GM19372 (cell line): ENCODE data around the gene PDCD1.
"Not testable (repeated sequence)": the region's sequence is repeated elsewhere in the genome, so short reads cannot be mapped to it uniquely, and the experiment has no call there.

Source experiments
- ATAC-seq: cut with Tn5 transposase; IDR thresholded peaks from one replicate; pipeline ENCODE4 v1.9.1; 2021; ENCODE audit warnings: mild to moderate bottlenecking, low read depth, moderate library complexity; ENCODE audit not compliant: unreplicated experiment

PDCD1 gene

GRCh38 chr2:241879326-241879725, 20.6 kb upstream of the PDCD1 start:
- ATAC-seq: no peak

- ATAC-seq: no peak
Observed at GRCh38 chr2:241877989-241878970, 19.6 kb upstream of the PDCD1 start.

GRCh38 chr2:241877197-241877685, 18.5 kb upstream of the PDCD1 start:
- ATAC-seq: no peak

- no peak for ATAC-seq
Observed at GRCh38 chr2:241876528-241877196, 18.0 kb upstream of the PDCD1 start.

DNA sequence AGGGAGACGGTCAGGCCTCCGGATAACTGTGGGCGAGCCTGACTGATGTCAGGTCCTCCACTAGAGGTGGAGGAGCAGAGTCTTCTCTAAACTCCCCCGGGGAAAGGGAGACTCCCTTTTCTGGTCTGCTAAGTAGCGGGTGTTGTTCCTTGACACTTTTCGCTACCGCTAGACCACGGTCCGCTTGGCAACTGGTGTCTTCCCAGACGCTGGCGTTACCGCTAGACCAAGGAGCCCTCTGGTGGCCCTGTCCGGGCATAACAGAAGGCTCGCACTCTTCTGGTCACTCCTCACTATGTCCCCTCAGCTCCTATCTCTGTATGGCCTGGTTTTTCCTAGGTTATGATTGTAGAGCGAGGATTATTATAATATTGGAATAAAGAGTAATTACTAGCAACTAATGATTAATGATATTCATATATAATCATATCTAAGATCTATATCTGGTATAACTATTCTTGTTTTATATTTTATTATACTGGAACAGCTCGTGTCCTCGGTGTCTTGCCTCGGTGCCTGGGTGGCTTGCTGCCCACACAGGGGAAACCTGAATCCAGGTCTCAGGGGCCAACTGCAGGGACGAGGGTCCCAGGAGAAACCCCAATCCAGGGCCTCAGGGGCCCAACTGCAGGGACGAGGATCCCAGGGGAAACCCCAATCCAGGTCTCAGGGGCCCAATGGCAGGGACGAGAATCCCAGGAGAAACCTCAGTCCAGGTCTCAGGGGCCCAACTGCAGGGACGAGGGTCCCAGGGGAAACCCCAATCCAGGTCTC, 17.2 kb upstream of the PDCD1 start:
- ATAC-seq: not testable (repeated sequence)

DNA sequence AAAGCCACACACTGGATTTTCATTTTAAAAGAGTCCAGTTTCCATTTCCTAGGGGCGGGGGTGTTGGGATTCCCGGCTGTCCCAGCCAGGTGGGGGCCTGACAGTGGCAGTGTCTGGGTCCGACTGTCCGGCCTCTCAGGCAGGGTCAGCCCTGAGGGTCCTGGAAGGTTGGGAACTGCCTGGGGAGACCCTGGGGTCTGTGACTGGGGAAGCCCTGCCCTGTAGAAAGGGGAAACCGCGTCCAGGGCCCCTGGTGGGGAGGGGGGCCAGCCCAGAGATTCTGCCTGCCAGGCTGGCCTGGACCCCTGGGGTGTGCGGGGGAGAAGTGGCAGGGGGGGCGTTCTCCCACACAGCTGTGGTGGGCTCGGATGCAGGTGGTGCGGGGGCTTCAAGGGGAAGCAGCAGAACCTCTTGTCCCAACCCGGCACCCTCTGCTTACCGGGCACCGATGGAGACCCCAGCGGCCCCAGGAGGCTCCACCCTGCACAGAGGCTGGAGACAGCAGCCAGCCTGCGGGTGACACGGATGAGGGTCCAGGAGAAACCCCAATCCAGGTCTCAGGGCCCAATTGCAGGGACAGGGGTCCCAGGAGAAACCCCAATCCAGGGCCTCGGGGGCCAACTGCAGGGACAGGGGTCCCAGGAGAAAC, 15.7 kb upstream of the PDCD1 start:
- no peak for ATAC-seq

- no peak for ATAC-seq
Observed at GRCh38 chr2:241873803-241874110, 15.1 kb upstream of the PDCD1 start.

DNA sequence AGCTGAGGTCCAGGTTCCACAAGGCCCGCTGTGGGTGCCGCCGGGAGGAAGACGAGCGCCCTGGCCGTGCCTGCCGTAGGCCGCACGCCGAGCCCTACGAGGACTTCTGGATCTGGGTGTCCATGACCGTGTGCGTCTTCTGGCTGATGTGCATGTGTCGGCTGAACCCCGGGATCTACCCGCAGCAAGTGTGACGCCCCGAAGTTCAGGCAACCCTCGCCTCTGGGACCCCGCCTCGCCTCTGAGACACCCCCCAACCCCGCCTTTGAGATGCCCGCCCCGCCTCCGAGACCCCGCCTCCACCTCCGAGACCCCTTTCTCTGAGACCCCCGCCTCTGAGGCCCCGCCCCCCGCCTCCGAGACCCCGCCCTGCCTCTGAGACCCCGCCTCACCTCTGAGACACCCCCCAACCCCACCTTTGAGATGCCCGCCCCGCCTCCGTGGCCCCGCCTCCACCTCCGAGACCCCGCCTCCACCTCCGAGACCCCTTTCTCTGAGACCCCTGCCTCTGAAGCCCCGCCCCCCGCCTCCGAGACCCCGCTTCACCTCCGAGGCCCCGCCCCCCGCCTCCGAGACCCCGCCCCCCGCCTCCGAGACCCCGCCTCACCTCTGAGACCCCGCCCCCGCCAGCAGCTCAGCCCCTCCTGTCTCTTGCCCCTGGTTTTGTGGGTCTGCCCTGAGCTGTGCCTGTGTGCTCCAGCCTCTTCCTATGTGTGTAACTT, 14.5 kb upstream of the PDCD1 start:
- ATAC-seq: no peak

DNA sequence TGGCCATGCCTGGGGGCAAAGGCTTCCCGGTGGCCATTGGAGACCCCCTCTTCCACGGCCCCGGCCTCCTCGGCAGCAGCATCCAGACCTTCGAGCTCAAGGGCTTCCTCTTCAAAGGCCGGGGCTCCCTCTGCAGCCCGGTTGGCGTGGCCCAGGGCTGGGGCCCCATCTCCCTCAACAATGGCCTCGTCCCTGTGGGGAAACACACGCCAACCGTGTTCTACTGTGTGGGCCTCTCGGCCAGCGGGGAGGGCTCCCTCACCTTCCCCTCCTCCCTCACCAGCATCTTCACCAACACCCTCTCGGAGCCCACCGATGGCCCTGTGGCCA, 13.6 kb upstream of the PDCD1 start:
- no peak for ATAC-seq

DNA sequence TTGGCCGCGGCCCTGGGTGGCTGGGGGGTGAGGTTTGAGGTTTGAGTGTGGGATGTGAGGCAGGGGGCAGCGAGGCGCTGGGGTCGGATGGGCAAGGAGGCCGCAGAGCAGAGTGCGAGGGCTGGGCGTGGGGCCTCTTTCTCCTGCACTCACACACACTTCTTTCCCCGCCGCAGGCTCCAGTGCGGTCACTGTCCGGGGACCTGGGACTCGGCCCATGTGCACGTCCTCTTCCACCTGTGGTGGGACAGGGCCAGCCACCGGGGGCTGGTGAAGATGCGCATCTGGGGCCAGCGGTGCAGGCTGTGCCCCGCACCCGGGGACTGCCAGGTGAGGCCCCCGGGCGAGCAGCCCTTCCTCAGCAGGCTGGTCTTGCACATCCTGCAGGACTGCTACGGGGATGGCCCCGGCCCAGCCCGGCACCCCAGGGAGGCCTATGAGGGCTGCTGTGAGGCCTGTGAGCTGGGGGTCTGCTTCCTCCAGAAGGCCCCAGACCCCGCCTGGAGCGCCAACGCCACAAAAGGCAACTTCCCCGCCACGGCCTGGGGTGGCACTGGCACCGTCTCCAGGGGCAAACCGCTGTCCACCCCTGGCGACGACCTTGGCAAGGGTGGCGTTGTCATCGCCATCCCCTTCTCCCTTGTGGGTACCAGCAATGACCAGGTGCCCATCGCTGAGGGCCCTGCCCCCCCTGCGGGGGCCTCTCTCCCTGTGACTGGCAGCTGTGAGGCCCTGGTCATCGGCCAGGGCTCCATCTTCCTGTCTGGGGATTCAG, 13.0 kb upstream of the PDCD1 start:
- no peak for ATAC-seq

DNA sequence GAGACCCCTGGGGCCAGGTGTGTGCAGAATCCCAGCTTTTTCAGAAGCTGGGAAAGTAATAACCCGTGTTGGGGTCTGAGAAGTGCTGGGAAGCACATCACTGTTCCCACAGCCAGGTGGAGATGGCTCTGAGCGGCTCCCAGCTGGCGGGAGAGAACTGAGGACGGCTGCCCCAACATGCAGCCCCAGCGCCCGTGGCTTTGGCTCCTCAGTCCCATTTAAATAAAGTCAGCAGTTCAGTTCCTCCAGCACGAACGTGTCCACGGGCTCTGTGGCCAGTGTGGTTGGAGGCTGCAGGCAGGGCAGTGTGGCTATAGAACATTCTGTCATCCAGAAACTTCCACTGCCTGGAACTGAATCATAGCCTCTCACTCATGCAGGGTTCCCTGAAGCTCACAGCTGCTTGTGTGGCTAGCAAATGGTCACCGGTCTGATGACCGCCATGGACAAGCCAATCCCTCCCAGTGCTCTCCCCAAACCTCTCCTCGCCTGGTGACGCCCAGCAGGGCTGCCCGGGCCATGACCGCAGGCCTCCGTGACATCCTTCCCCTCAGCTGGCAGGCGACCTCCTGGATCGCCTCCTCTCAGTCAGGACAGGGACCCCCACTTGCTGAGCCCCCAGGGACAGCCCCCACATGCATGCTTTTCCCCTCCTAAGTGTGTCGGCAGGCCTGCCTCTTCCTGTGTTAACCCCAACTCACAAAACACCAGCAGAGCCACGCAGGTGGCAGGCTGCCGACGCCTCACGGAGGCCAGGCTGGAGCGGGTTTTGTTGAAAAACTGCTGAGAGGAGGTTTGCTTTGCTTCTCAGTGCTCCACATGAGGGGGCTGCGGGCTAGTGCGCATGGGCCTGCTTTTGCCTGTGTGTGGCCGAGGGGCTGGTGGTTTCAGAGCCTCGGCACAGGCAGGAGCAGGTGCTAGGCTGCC, 12.2 kb upstream of the PDCD1 start:
- no peak for ATAC-seq

DNA sequence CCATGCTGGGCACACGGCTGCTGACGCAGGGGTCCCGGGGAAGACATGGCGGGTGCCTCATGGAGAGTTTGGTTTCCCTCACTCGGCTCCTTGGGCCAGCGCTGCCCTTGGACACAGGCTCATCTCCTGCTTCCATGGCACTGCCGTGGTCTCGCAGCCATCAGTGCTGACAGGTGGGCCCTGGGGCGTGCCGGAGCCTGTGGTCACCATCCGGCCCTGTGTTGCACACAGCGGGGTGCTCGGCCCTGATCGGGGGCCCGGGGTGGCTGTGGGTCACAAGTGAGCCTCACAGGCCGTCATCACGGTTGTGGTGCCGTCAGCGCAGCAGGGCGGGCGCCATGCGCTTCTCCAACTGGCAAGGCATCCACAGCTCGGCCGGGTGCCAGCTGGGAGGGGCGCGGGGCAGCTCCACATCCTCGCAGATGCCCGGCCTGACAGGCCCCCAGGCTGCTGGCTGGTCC, 11.4 kb upstream of the PDCD1 start:
- no peak for ATAC-seq

DNA sequence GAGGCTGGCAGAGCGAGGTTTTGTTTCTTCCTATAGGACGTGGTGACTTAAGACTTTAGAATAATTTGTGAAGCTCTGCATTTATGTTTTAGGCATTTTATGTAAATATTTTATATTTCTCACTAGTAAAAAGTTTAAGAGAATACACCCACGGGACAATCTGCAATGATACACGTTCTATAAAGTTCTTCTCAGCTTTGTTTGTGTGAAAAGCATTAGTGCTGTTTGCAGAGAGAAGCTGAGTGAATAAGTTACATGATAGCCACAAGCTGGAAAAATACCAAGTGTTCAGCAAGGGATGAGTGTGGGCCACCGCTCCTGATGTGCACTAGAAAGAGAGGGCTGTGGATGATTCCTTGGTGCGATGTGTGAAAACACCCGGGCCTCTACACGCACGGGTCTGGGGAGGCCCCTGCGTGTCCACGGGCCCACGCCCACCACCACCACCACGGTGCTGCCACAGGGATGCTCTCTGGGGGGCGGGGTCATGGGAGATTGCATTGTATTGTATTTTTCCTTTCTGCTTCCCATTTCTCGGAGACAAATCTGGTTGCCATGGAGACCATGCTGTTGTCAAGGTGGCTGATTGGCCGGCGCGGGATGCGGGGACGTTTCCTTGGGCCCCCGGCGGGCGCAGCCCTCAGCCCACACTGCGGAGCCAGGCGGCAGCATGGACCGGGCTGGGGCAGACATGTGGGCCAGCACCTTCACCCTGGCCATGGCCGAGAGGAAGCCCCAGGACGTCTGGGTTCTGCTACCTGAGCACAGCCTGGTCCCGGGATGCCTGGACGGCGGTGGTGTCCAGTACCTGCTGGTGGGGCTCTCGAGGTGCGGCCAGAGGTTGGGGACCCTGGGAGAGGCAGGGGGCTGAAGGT, 10.6 kb upstream of the PDCD1 start, which contains the start of gene RTP5:
RTP5 (plus strand) TSS at position 643 of the 875 bp plus-strand sequence; CDS start at position 671, 28 bp downstream.
- ATAC-seq: no peak

DNA sequence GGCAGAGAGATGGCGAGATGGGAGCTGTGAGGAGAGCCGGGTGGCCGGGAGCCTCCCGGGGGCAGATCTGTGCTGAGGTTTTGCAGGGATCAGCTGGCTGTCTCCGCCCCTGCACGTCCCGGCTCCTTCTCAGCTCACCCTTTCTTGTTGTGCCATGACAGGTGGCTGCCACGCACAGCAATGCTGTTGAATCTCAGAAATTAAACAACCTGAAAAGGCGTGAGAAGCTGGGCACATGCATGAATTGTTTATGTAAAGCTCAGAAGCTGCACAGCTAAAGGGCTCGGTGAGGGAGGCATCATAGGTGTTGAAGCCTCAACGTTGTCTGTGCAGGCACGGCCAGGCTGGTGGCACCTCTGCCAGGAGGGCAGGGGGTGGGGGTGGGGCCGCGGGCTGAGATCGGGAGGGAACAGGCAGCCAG, 10.0 kb upstream of the PDCD1 start:
- ATAC-seq: no peak

DNA sequence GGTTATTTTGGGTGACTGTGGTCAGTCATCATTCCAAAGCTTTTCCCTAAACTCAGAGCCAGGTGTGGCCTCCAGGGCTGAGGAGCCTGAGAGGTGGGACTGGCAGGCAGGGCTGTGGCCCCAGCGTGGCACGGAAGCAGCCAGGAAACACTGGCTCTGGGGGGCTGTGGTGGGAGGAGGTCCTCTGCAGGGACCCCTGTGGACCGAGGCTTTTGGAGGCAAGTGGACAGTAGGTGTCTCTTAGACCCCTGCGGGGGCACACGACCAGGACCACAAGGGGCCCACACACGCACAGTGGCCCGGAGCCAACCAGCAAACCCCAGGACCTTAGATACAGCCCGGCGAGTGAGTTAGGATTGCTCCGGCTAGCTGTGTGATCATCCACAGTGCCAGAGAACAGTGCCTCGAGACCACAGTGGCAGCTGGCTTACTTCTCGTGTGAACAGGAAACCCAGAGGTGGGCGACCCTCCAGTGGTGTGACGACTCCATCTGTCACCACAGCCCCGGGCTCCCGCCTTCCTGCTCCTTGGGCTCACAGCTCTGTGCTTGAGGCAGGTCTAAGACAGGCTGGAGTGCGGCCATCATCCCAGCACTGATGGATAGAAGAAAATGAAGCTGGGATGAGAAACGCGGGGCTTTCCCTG, 9.2 kb upstream of the PDCD1 start:
- no peak for ATAC-seq

DNA sequence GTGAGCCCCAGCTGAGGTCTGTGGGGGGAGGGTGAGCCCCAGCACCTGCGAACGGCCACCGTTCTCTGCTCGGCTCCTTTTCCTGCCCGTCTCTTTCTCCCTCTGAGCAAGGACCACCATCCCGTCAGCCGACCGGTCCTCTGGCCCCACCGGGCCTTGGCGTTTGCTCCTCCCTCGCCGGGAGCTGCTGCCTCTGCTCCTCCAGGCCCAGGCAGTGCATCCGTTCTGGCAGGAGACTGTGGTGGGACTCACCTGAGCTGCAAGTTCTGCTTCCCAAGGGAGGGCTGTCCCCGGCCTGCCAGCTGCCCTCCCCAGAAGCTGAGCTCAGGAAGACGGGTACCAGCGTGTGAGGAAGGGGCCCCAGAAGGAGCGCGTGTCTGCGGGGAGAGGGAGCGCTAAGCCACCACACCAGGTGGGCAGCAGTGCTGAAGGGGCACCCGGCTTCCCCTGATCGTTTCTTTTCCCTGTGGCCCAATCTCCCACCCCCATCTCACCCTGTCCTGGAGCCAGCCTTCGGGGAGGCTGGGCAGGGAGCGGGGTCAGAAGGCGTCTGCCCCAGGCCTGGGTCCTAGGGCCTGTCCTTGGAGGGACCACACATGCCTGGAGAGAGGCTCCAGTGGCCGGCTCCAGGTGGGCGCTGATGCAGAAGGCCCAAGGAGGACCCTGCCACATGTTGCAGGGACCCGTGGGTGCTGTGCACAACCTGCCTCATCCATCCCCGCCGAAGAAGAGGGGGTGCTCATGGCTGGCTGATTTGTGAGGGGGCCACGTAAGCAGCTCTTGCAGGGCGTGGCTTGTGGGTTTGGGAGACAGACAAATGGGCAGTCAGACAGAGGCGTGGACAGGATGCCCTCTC, 8.3 kb upstream of the PDCD1 start:
- no peak for ATAC-seq
